NCI-H748 (cell line): ENCODE measurements around the gene PAFAH1B1.
A peak's percentile ranks its signal among the peaks of the same experiment; 100 is the strongest.

Experiments
- DNase-seq: peaks from one replicate; lab custom pipeline; 2025; ENCODE audit not compliant: unreplicated experiment; lab: John Stamatoyannopoulos, UW

Gene PAFAH1B1

GRCh38 chr17:2701161-2701995 is 107.9 kb downstream of the PAFAH1B1 start:
- DNase-seq: no peak

DNA sequence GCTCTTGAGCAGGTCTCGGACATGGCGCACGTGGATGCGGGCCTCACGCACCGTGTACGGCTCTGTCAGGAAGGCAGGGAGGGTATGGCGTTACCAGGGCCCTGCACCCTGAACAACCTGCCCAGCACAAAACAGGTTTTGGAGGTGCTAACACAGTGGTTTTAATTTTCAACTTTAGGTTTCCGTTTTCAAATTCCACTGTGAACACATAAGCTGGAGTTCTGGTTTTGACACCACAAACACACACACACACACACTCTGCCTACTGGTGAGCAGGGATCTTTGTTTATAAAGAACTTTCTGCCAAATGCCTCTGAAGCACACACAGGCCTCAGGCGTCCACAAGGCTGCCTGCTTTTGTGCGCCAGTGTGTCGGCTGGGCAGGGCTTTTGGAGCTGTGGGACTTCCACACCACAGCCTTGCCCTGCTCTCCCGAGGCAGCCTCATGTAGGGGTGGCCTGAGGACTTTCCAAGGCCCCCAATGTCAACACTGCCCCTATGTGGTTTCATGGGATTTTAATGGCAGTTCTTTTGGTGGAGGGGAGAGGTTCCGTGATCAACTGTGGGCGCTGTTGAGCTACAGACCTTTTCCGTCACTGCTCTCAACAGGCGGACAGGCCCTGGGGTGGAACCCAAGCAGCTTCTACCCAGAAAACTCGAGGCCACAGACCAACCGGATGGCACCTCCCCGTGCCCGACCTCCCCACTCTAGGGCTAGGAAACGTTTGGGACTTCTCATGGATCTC is 108.7 kb downstream of the PAFAH1B1 start:
- DNase-seq: no peak

DNA sequence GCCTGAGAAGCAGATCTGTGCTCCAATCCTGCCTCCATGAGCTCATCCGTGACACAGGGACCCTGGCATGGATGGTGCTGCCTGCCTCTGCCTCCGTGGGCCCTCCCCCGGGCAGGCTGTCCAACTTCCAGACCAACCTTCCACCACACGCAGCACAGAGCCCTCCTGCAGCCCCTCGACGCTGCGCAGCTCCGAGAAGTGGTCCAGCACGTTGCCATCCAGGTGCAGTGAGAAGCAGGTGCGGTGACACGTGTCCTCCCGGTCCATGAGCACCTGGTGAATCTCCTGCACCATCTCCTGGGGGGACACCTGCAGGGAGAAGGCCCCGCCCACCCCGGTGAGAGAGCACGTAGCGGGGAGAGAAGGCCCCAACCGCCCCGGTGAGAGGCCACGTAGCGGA is 109.7 kb downstream of the PAFAH1B1 start:
- no peak for DNase-seq

GRCh38 chr17:2703606-2704005 is 110.2 kb downstream of the PAFAH1B1 start:
- no peak for DNase-seq

- no peak for DNase-seq
These were observed 110.8 kb downstream of the PAFAH1B1 start for GRCh38 chr17:2704031-2704889.

- no peak for DNase-seq
These were observed 111.4 kb downstream of the PAFAH1B1 start for GRCh38 chr17:2704890-2705248.

GRCh38 chr17:2705263-2705662 is 111.8 kb downstream of the PAFAH1B1 start:
- DNase-seq: no peak

DNA sequence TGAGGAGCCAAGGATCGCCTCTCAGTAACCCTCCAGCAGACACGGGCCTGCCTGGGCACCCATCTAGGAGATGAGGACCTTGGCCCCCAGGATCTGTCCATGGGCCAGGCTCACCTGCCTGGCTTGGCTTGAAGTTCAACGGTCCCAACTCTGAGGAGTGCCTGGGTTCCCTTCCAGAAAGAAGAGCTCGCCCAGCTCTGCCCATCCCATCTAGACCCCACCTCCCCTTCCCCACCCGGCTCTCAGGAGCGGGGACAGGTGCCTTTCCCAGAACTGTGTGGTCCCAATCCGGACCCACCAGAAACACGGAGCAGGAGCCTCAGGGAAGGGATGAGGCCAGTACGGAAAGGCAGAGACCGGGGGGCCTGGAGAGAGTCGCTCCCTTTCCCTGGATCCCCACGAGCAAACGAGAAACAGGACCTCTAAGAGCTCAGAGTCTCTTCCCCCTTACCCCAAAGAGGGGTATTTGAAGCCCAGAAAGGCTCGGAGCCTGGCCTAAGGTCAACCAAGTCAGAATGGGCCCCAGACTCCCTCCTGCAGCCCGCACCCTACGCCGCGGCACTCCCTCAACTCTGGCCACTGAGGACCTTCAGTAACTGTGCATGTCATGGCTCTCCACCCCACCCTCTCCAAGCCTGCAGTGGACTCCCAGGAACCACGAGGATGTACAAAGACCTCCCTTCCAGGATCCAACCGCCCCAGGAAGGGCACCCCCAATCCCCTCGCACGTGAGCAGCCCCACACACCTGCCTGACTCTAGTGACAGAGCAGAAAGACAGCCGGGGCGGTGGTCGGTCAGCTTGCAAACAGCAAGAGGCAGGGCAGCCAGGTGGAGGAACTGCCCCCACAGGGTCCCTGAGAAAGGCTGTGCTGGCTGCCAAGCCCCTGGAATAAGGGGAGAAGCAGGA is 112.7 kb downstream of the PAFAH1B1 start:
- DNase-seq: no peak

DNA sequence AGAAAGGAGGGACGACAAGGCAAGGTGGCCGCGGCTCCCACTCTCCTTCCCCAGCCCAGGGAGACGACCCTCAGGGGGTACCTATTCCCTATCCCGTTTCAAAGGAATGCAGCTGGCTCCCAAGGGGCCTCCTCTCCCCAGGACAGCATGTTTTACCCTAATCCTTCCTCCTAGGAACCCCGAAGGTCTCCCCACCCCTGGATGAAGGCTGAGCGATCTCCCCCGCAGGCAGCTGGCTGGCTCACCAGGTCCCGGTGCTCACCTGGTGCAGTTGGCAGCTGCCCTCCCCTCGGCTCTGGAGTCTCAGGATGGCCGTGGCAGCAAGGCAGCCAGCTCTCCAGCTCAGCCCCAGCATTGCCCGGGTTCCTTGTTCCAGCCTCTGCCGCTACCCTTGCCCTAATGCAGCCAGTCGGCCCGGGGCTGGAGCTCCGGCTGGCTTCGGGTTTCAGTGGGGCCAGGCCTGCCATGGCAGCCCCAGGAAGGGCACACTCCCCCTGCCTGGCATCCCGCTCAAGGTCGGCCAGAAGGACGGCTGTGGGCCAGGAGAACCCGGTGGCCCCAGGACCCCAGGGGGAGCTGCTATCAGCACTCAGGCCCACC is 113.6 kb downstream of the PAFAH1B1 start:
- DNase-seq: no peak

GRCh38 chr17:2707721-2708584 is 114.5 kb downstream of the PAFAH1B1 start:
- DNase-seq: no peak

DNA sequence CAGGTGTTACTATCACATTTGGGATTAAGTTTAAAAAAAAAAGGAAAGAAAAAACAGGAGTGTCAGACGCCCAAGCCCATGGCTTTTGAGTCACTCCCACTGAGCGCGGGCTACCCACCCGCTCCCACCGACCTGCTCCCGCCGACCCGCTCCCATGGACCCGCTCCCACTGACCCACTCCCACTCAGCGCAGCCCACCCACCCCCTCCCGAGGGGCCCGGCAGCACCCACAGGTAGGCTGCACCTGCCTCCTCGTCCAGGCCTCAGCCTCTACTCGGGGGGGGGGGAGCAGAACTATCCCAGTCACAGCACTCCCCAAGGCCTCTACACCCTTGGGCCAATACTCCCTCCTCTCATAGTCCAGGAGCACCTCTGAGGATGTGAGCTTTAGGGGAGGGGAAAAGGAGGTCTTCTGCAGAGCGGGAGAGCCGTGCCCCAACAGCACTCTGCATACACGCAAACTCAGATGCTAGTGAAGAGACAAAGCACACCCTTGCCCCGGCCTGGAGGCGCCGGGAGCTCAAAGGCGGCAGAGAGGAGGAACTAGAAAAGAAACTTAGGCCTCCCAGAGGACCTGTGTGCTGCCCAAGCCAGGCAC is 115.2 kb downstream of the PAFAH1B1 start:
- no peak for DNase-seq

- DNase-seq: no peak
These were observed 115.8 kb downstream of the PAFAH1B1 start for GRCh38 chr17:2709183-2709661.

DNA sequence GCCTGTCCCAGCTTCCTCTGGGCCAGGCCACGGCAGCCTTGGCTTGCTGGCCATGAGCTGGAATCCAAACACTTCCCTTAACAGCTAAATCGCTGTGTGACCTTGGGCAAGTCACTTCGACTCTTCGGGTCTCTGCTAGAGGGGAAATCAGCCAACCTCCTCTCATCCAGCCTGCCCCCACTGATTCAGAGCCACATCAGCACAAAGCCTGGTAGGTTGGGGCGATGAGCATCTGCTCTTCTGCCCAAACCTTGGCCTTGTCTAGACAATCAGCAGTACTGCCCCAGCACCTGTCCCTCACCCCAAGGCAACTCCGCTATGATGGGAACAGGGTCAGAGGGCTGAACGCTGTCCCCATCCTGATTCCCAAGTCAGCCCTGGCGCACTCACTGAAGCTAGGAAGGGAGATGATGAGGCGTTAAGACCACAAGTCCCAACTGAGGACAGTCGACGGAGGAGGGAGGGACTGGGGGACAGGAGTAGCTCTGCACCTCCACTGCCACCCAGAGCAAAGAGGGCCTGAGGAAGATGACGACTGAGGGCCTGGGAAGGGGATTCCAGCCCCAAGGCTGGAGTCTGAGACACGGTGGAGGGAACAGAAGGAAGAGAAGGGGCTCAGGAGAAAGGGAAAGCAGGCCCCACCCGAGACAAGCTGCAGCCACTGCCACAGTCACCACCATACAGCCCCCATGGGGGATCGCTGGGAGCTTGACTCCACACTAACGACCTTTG is 116.8 kb downstream of the PAFAH1B1 start:
- DNase-seq: no peak

GRCh38 chr17:2710803-2711607 is 117.6 kb downstream of the PAFAH1B1 start:
- peak; percentile 69 for DNase-seq

GRCh38 chr17:2711608-2712299 is 118.3 kb downstream of the PAFAH1B1 start, which contains the start of gene CLUH:
TSS of gene CLUH (minus strand) at chr17:2711764. CDS start at chr17:2711661, 103 bp downstream.
- peak; percentile 96 for DNase-seq

GRCh38 chr17:2712300-2713043 is 119.0 kb downstream of the PAFAH1B1 start:
- no peak for DNase-seq
